WTC11 (cell line): ENCODE data around the gene RNASE4. TPM values are rescaled to one million over a fixed set of nuclear protein-coding genes. Genes with fewer than 3 reads are reported as not detected.

ENCODE experiments used
- ATAC-seq: fragments of 200-7000 bp; cut with Tn5 transposase; 2 replicates; pipeline ENCODE4 v1.10.0; 2021; ENCODE audit warnings: mild to moderate bottlenecking, moderate library complexity
- CTCF ChIA-PET: fragments of 300-600 bp; sonication (Branson Sonifier 250); formaldehyde crosslinking; loops from one replicate; lab custom pipeline; 2021; ENCODE audit warnings: antibody characterized with exemption; lab: Charles Lee
- POLR2A ChIA-PET: fragments of 350-600 bp; sonication (Branson Sonifier 250); formaldehyde crosslinking; loops from one replicate; lab custom pipeline; 2021; ENCODE audit warnings: antibody characterized with exemption; lab: Charles Lee
- DNase-seq: peaks from one replicate; pipeline ENCODE4 v3.0.0; 2021; ENCODE audit warnings: low spot score
- H3K27ac Mint-ChIP-seq: 2 replicates; pipeline ENCODE4 v1.8.0; 2021; ENCODE audit warnings: mixed read lengths
- H3K27me3 Mint-ChIP-seq: 2 replicates; pipeline ENCODE4 v1.8.0; 2021; ENCODE audit warnings: low read depth, mild to moderate bottlenecking, moderate library complexity, mixed read lengths
- H3K36me3 Mint-ChIP-seq: 2 replicates; pipeline ENCODE4 v1.8.0; 2021; ENCODE audit warnings: mixed read lengths
- H3K4me1 Mint-ChIP-seq: 2 replicates; pipeline ENCODE4 v1.8.0; 2022; ENCODE audit warnings: mixed read lengths
- H3K4me3 Mint-ChIP-seq: 2 replicates; pipeline ENCODE4 v1.8.0; 2021; ENCODE audit warnings: mild to moderate bottlenecking, moderate library complexity, mixed read lengths
- H3K9me3 Mint-ChIP-seq: 2 replicates; pipeline ENCODE4 v1.8.0; 2021; ENCODE audit warnings: mixed read lengths
- AFF4 ChIP-seq: sonication (generic); formaldehyde crosslinking; IDR thresholded peaks from 2 replicates; pipeline ENCODE4 v1.8.1; 2023; ENCODE audit warnings: mild to moderate bottlenecking, missing genetic modification reagents, borderline replicate concordance
- ELF4 ChIP-seq: sonication (generic); formaldehyde crosslinking; IDR thresholded peaks from 2 replicates; pipeline ENCODE4 v1.8.1; 2022; ENCODE audit warnings: low read depth, mild to moderate bottlenecking, moderate library complexity, missing genetic modification reagents
- ESRRA ChIP-seq: sonication (generic); formaldehyde crosslinking; IDR thresholded peaks from 2 replicates; pipeline ENCODE4 v1.8.1; 2022; ENCODE audit warnings: mild to moderate bottlenecking, missing genetic modification reagents, borderline replicate concordance
- FOXJ3 ChIP-seq: sonication (generic); formaldehyde crosslinking; IDR thresholded peaks from 2 replicates; pipeline ENCODE4 v1.9.0; 2021; ENCODE audit warnings: missing genetic modification reagents, mild to moderate bottlenecking, borderline replicate concordance
- GABPB1 ChIP-seq: sonication (generic); formaldehyde crosslinking; IDR thresholded peaks from 2 replicates; pipeline ENCODE4 v1.8.1; 2023; ENCODE audit warnings: mild to moderate bottlenecking, missing genetic modification reagents
- GRHL2 ChIP-seq: fragments of 250-450 bp; sonication (Bioruptor Pico); IDR thresholded peaks from 2 replicates; pipeline ENCODE4 v1.8.0; 2022; ENCODE audit warnings: mild to moderate bottlenecking, moderate library complexity; ENCODE audit not compliant: insufficient replicate concordance, severe bottlenecking
- IRF1 ChIP-seq: sonication (generic); formaldehyde crosslinking; IDR thresholded peaks from 2 replicates; pipeline ENCODE4 v1.8.0; 2023; ENCODE audit warnings: missing genetic modification reagents
- IRF2 ChIP-seq: sonication (generic); formaldehyde crosslinking; IDR thresholded peaks from 2 replicates; pipeline ENCODE4 v1.8.0; 2022; ENCODE audit warnings: low read depth, missing genetic modification reagents, borderline replicate concordance
- JAZF1 ChIP-seq: fragments of 250-450 bp; sonication (Bioruptor Pico); IDR thresholded peaks from 2 replicates; pipeline ENCODE4 v1.9.0; 2021; ENCODE audit warnings: moderate library complexity, mild to moderate bottlenecking, inconsistent platforms
- MYBL2 ChIP-seq: sonication (generic); formaldehyde crosslinking; IDR thresholded peaks from 2 replicates; pipeline ENCODE4 v1.8.1; 2023; ENCODE audit warnings: mild to moderate bottlenecking, moderate library complexity, missing genetic modification reagents
- SOX15 ChIP-seq: fragments of 250-450 bp; sonication (Bioruptor Pico); IDR thresholded peaks from 2 replicates; pipeline ENCODE4 v1.9.0; 2021; ENCODE audit warnings: mild to moderate bottlenecking
- TEAD4 ChIP-seq: sonication (generic); formaldehyde crosslinking; IDR thresholded peaks from 2 replicates; pipeline ENCODE4 v1.8.0; 2022; ENCODE audit warnings: mild to moderate bottlenecking, missing genetic modification reagents
- USF1 ChIP-seq: sonication (generic); formaldehyde crosslinking; IDR thresholded peaks from 2 replicates; pipeline ENCODE4 v1.8.0; 2022; ENCODE audit warnings: mild to moderate bottlenecking, missing genetic modification reagents
- ZBTB43 ChIP-seq: sonication (generic); formaldehyde crosslinking; IDR thresholded peaks from 2 replicates; pipeline ENCODE4 v1.8.1; 2023; ENCODE audit warnings: mild to moderate bottlenecking, missing genetic modification reagents
- ZNF121 ChIP-seq: sonication (generic); formaldehyde crosslinking; IDR thresholded peaks from 2 replicates; pipeline ENCODE4 v1.8.0; 2023; ENCODE audit warnings: missing genetic modification reagents
- ZNF232 ChIP-seq: sonication (generic); formaldehyde crosslinking; IDR thresholded peaks from 2 replicates; pipeline ENCODE4 v1.8.0; 2022; ENCODE audit warnings: mild to moderate bottlenecking, missing genetic modification reagents
- ZNF512 ChIP-seq: sonication (generic); formaldehyde crosslinking; IDR thresholded peaks from 2 replicates; pipeline ENCODE4 v1.8.1; 2022; ENCODE audit warnings: missing genetic modification reagents, borderline replicate concordance
- total RNA-seq: library from RNA; stranded (reverse); gene quantifications from 3 replicates; pipeline ENCODE4 v1.2.3, GENCODE V29; 2021
- TF ChIP-seq, protein P1 (sequence below): sonication (generic); formaldehyde crosslinking; IDR thresholded peaks from 2 replicates; pipeline ENCODE4 v1.8.1; 2023; ENCODE audit warnings: mild to moderate bottlenecking, moderate library complexity, missing genetic modification reagents

RNASE4 gene
- total RNA-seq, 1 experiment from 2014 or later: 2.8 TPM

GRCh38 chr14:20720741-20721140, 36.4 kb downstream of the RNASE4 start:
- no peak for TF ChIP-seq ZNF232
- TF ChIP-seq ZNF121 (CRISPR knock-in tag): no peak
- TF ChIP-seq IRF1: no peak
- no peak for TF ChIP-seq AFF4 (CRISPR knock-in tag)
- TF ChIP-seq USF1 (CRISPR knock-in tag): no peak
- TF ChIP-seq, protein P1, sequence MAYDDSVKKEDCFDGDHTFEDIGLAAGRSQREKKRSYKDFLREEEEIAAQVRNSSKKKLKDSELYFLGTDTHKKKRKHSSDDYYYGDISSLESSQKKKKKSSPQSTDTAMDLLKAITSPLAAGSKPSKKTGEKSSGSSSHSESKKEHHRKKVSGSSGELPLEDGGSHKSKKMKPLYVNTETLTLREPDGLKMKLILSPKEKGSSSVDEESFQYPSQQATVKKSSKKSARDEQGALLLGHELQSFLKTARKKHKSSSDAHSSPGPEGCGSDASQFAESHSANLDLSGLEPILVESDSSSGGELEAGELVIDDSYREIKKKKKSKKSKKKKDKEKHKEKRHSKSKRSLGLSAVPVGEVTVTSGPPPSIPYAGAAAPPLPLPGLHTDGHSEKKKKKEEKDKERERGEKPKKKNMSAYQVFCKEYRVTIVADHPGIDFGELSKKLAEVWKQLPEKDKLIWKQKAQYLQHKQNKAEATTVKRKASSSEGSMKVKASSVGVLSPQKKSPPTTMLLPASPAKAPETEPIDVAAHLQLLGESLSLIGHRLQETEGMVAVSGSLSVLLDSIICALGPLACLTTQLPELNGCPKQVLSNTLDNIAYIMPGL (CRISPR knock-in tag): no peak
- no peak for TF ChIP-seq ZNF512 (CRISPR knock-in tag)
- no peak for TF ChIP-seq MYBL2 (CRISPR knock-in tag)
- no peak for TF ChIP-seq JAZF1 (CRISPR knock-in tag)
- no peak for TF ChIP-seq ZBTB43 (CRISPR knock-in tag)
- TF ChIP-seq SOX15 (CRISPR knock-in tag): no peak
- no peak for TF ChIP-seq GABPB1 (CRISPR knock-in tag)
- TF ChIP-seq GRHL2: no peak
- TF ChIP-seq ESRRA: no peak
- TF ChIP-seq TEAD4 (CRISPR knock-in tag): no peak
- no peak for TF ChIP-seq FOXJ3 (CRISPR knock-in tag)
- TF ChIP-seq IRF2: no peak
- no peak for TF ChIP-seq ELF4
- no peaks in the 10 kb centered on the region for H3K36me3 Mint-ChIP-seq
- no peak for ATAC-seq
- 0 out of 2 replicates have a peak, but pooled peaks cover 2% of the 10 kb centered on the region for H3K4me1 Mint-ChIP-seq
- peaks cover 30% of the 10 kb centered on the region for H3K27me3 Mint-ChIP-seq
- ChIA-PET POLR2A (no interaction called here), CTCF (no interaction called here)
- no peak for DNase-seq
- H3K4me3 Mint-ChIP-seq: no peak overlapping the region
- no peak overlapping the region for H3K27ac Mint-ChIP-seq
- H3K9me3 Mint-ChIP-seq: peaks cover 13% of the 10 kb centered on the region
